ENCODE measurements around the gene ST7L. TPM values are rescaled to one million over a fixed set of nuclear protein-coding genes. Genes with fewer than 3 reads are reported as not detected.

ST7L gene
- total RNA-seq, 2 experiments from 2014 or later, result 25.5 to 29.8 TPM

GRCh38 chr1:112614460-112615065 is 4.4 kb downstream of the ST7L start:
- DNase-seq, result peak in 4 of 14 experiments; percentile 25 to 63 (median 55)
- POLR2A ChIA-PET, result interaction anchor here (0.6 to 0.9 kb wide), 2 partner anchors 1142 to 1731 kb away, joined by 3 read pairs; no protein-coding TSS in a partner anchor
- CTCF ChIA-PET, result interaction anchor here (0.9 to 3.3 kb wide), 10 partner anchors 14 to 224 kb away, joined by 3 to 14 read pairs (median 3); partner anchors contain the start of gene PPM1J
- H3K4me1 ChIP-seq (ENCODE audit: insufficient read depth, low read length), result peaks cover 11% of the 10 kb centered on the region
- no peak overlapping the region for H3K4me3 ChIP-seq (ENCODE audit: low read length)
- Mint-ChIP-seq H3K4me1 (ENCODE audit: low read depth) (peaks cover 25% of the 10 kb centered on the region), H3K36me3 (ENCODE audit: low read depth) (peaks cover 68% of the 10 kb centered on the region), H3K27me3 (no peaks in the 10 kb centered on the region), H3K4me3 (peak overlapping the region; percentile 75), H3K27ac (peak overlapping the region; percentile 78), H3K9me3 (no peaks in the 10 kb centered on the region)
- no peaks in the 10 kb centered on the region for H3K27me3 ChIP-seq (ENCODE audit: control insufficient read depth in 1 of 2, insufficient read depth in 2 of 2, low read length in 2 of 2)
- peaks cover 39% of the 10 kb centered on the region for H3K36me3 ChIP-seq (ENCODE audit: insufficient read depth, low read length)
- TF ChIP-seq, protein P1, sequence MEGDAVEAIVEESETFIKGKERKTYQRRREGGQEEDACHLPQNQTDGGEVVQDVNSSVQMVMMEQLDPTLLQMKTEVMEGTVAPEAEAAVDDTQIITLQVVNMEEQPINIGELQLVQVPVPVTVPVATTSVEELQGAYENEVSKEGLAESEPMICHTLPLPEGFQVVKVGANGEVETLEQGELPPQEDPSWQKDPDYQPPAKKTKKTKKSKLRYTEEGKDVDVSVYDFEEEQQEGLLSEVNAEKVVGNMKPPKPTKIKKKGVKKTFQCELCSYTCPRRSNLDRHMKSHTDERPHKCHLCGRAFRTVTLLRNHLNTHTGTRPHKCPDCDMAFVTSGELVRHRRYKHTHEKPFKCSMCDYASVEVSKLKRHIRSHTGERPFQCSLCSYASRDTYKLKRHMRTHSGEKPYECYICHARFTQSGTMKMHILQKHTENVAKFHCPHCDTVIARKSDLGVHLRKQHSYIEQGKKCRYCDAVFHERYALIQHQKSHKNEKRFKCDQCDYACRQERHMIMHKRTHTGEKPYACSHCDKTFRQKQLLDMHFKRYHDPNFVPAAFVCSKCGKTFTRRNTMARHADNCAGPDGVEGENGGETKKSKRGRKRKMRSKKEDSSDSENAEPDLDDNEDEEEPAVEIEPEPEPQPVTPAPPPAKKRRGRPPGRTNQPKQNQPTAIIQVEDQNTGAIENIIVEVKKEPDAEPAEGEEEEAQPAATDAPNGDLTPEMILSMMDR (IDR thresholded peaks at IDR 0.05), result peak; percentile 60
- no peak overlapping the region for H3K27ac ChIP-seq (ENCODE audit: low read depth in 1 of 2, low read length in 2 of 2)
- no peak for ATAC-seq (ENCODE audit: poor library complexity)
- intact Hi-C loops (cut with DNase I, micrococcal nuclease), result loop anchor here (1.0 to 5.0 kb wide), 7 partner anchors 103 to 1742 kb away; partner anchors contain the start of genes CD53 (in 1 of the 2), PPM1J (in 1 of the 2) and SLC16A1 (in 1 of the 2)
- H3K9me3 ChIP-seq (ENCODE audit: control insufficient read depth in 1 of 2, insufficient read depth in 1 of 2, low read length in 2 of 2), result no peaks in the 10 kb centered on the region

GRCh38 chr1:112605633-112606327 is 13.2 kb downstream of the ST7L start:
- no peak for DNase-seq
- H3K4me3 Mint-ChIP-seq, result no peak overlapping the region
- TF ChIP-seq, protein P1 (IDR thresholded peaks at IDR 0.05), result no peak
- Histone ChIP-seq H3K27me3 (ENCODE audit: control insufficient read depth in 1 of 2, insufficient read depth in 2 of 2, low read length in 2 of 2) (no peaks in the 10 kb centered on the region), H3K4me3 (ENCODE audit: low read length) (no peak overlapping the region), H3K36me3 (ENCODE audit: insufficient read depth, low read length) (peaks cover 32% of the 10 kb centered on the region), H3K9me3 (ENCODE audit: control insufficient read depth in 1 of 2, insufficient read depth in 1 of 2, low read length in 2 of 2) (no peaks in the 10 kb centered on the region), H3K27ac (ENCODE audit: low read depth in 1 of 2, low read length in 2 of 2) (no peak overlapping the region), H3K4me1 (ENCODE audit: insufficient read depth, low read length) (no peaks in the 10 kb centered on the region)
- H3K9me3 Mint-ChIP-seq, result no peaks in the 10 kb centered on the region
- H3K27ac Mint-ChIP-seq, result no peak overlapping the region
- CTCF ChIA-PET, result no interaction called here
- H3K27me3 Mint-ChIP-seq, result no peaks in the 10 kb centered on the region
- peaks cover 82% of the 10 kb centered on the region for H3K36me3 Mint-ChIP-seq (ENCODE audit: low read depth)
- H3K4me1 Mint-ChIP-seq (ENCODE audit: low read depth), result no peaks in the 10 kb centered on the region
- POLR2A ChIA-PET, result no interaction called here
- intact Hi-C loops (cut with DNase I, micrococcal nuclease), result no loop called here
- ATAC-seq (ENCODE audit: poor library complexity), result no peak

GRCh38 chr1:112603541-112603940 is 15.4 kb downstream of the ST7L start:
- Mint-ChIP-seq H3K4me1 (ENCODE audit: low read depth) (no peaks in the 10 kb centered on the region), H3K27ac (no peak overlapping the region), H3K4me3 (no peak overlapping the region), H3K27me3 (no peaks in the 10 kb centered on the region), H3K36me3 (ENCODE audit: low read depth) (peaks cover 76% of the 10 kb centered on the region), H3K9me3 (no peaks in the 10 kb centered on the region)
- no peak overlapping the region for H3K4me3 ChIP-seq (ENCODE audit: low read length)
- intact Hi-C loops (cut with DNase I, micrococcal nuclease), result no loop called here
- peaks cover 31% of the 10 kb centered on the region for H3K36me3 ChIP-seq (ENCODE audit: insufficient read depth, low read length)
- CTCF ChIA-PET, result no interaction called here
- TF ChIP-seq, protein P1 (IDR thresholded peaks at IDR 0.05), result no peak
- no peaks in the 10 kb centered on the region for H3K27me3 ChIP-seq (ENCODE audit: control insufficient read depth in 1 of 2, insufficient read depth in 2 of 2, low read length in 2 of 2)
- DNase-seq (no peak), ATAC-seq (ENCODE audit: poor library complexity) (no peak)
- POLR2A ChIA-PET, result no interaction called here
- H3K27ac ChIP-seq (ENCODE audit: low read depth in 1 of 2, low read length in 2 of 2), result no peak overlapping the region
- no peaks in the 10 kb centered on the region for H3K9me3 ChIP-seq (ENCODE audit: control insufficient read depth in 1 of 2, insufficient read depth in 1 of 2, low read length in 2 of 2)
- no peaks in the 10 kb centered on the region for H3K4me1 ChIP-seq (ENCODE audit: insufficient read depth, low read length)

All from CD4-positive, alpha-beta T cell (primary cell).